GM23248 (cell line): ENCODE measurements around the gene MRGPRD.

Experiments used
- EZH2 ChIP-seq: fragments of 200-600 bp; sonication (generic); IDR thresholded peaks from 2 replicates; pipeline ENCODE4 v1.6.1; 2018; ENCODE audit warnings: antibody characterized with exemption, mild to moderate bottlenecking; ENCODE audit not compliant: insufficient read depth, poor library complexity, severe bottlenecking
- EZH2phosphoT487 ChIP-seq: fragments of 200-600 bp; sonication (generic); IDR thresholded peaks from 2 replicates; pipeline ENCODE4 v1.6.1; 2018; ENCODE audit warnings: antibody characterized with exemption, moderate library complexity, mild to moderate bottlenecking, low read depth; ENCODE audit not compliant: insufficient read depth

- TF ChIP-seq EZH2 (no peak), EZH2phosphoT487 (no peak)
These were observed 34.2 kb downstream of the MRGPRD start for GRCh38 chr11:68946416-68947090.
